BLaER1 treated with 17β-estradiol and CSF1 and Interleukin-3, amounts not matched to agents 10 nM and 100 nM (cell line): Measurements from ENCODE around the gene ANXA9.

Experiments
- H3K27ac ChIP-seq, 11 experiments: shearing (Covaris generic); formaldehyde crosslinking; 2 replicates each; pipeline ENCODE4 v1.8.1; 2022
- H3K27me3 ChIP-seq, 11 experiments: shearing (Covaris generic); formaldehyde crosslinking; 2 replicates each; pipeline ENCODE4 v1.8.1; 2022
- H3K36me3 ChIP-seq, 11 experiments: shearing (Covaris generic); formaldehyde crosslinking; 2 replicates each; pipeline ENCODE4 v1.8.1; 2022
- H3K4me1 ChIP-seq, 10 experiments: shearing (Covaris generic); formaldehyde crosslinking; 2 replicates each; pipeline ENCODE4 v1.8.1; 2022
- H3K4me2 ChIP-seq, 11 experiments: shearing (Covaris generic); formaldehyde crosslinking; 2 replicates each; pipeline ENCODE4 v1.8.1; 2022
- H3K4me3 ChIP-seq, 10 experiments: shearing (Covaris generic); formaldehyde crosslinking; 2 replicates each; pipeline ENCODE4 v1.8.1; 2022
- H3K9ac ChIP-seq, 11 experiments: shearing (Covaris generic); formaldehyde crosslinking; 2 replicates each; pipeline ENCODE4 v1.8.1; 2022
- H3K9me3 ChIP-seq, 11 experiments: shearing (Covaris generic); formaldehyde crosslinking; replicated peaks in 1 of 11; 2 replicates each; pipeline ENCODE4 v1.8.1; 2022
- H4K20me1 ChIP-seq, 11 experiments: shearing (Covaris generic); formaldehyde crosslinking; 2 replicates each; pipeline ENCODE4 v1.8.1; 2022
- Cebpa-rat ChIP-seq, 11 experiments: shearing (Covaris generic); IDR thresholded peaks; 2 replicates each; pipeline ENCODE4 v1.8.1; 2022

Gene ANXA9

DNA sequence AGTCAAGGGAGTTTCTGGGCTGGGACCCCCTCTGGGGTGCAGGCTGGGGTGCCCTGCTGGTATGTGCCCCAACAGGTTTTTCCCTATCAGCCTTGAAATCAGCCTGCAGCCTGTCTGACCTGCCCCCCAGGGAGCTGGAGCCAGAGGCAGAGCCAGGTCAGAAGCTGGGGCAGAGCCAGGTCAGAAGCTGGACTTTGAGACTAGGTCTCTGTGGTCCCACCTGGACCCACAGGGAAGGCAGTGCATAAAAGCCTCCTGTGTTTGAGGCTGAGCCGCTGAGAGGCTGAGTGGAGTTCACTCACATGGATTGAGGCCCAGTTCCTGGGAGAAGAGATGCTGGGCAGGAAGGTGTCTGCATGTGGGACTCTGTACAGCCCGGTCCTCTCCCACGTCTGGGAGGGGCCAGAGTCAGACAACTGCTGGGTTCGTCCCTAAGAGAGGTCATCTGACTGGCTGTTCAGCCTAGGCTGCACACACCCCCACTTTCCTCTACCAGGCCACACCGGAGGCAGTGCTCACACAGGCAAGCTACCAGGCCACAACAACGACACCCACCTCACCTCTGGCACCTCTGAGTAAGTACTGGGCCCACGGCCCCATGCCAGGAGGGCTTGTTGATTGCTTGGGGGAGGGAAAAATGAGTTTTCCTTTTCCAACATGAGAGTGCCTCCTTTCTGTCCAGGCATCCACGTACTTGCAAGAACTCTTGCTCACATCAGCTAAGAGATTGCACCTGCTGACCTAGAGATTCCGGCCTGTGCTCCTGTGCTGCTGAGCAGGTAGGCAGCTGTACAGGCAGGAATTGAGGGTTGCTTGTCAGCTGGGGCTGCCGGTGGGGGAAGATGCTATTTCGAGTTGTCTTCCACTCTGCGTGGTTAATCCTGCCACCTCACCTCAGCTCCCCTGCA, at the start of gene ANXA9:
ANXA9 (plus strand) TSS at position 488 of the 908 bp plus-strand sequence. CDS start 814 bp downstream, outside the sequence.
- Histone ChIP-seq H3K27me3 (no peaks in the 10 kb centered on the region), H3K27ac (peak within 1 kb of the TSS in 4 of 11 experiments; percentile 21 to 45 (median 29); a peak in 7 of 22 replicates), H3K36me3 (no peaks in the 10 kb centered on the region), H3K9me3 (no peaks in the 10 kb centered on the region), H4K20me1 (no peaks in the 10 kb centered on the region), H3K9ac (peak within 1 kb of the TSS in 8 of 11 experiments; percentile 0 to 50 (median 32); a peak in 7 of 22 replicates), H3K4me2 (peak within 1 kb of the TSS; percentile 33 to 83 (median 56)), H3K4me1 (peaks cover 41 to 57% (median 48%) of the 10 kb centered on the region in 10 experiments), H3K4me3 (no peak within 1 kb of the TSS; a peak in 1 of 20 replicates)
- TF ChIP-seq Cebpa-rat (IDR thresholded peaks at IDR 0.05) = no peak

GRCh38 chr1:150944856-150945255, 37.2 kb upstream of the ANXA9 start:
- H3K9ac ChIP-seq = no peak overlapping the region
- TF ChIP-seq Cebpa-rat (IDR thresholded peaks at IDR 0.05) = no peak
- peaks cover 0 to 9% (median 0%) of the 10 kb centered on the region in 11 experiments; a peak in 2 of 22 replicates for H4K20me1 ChIP-seq
- no peak overlapping the region for H3K4me2 ChIP-seq
- H3K4me3 ChIP-seq = no peak overlapping the region
- H3K4me1 ChIP-seq = peaks cover 0 to 9% (median 0%) of the 10 kb centered on the region in 10 experiments; a peak in 2 of 20 replicates
- no peak overlapping the region for H3K27ac ChIP-seq
- no peaks in the 10 kb centered on the region for H3K9me3 ChIP-seq
- no peaks in the 10 kb centered on the region for H3K27me3 ChIP-seq
- peaks cover 99 to 100% (median 100%) of the 10 kb centered on the region in 11 experiments for H3K36me3 ChIP-seq

GRCh38 chr1:150954708-150955107, 27.4 kb upstream of the ANXA9 start:
- Histone ChIP-seq H3K36me3 (peaks cover 97 to 100% (median 99%) of the 10 kb centered on the region in 11 experiments), H3K9me3 (no peaks in the 10 kb centered on the region), H3K4me2 (no peak overlapping the region), H3K4me3 (no peak overlapping the region), H3K9ac (no peak overlapping the region), H3K4me1 (no peaks in the 10 kb centered on the region), H4K20me1 (peaks cover 0 to 15% (median 3%) of the 10 kb centered on the region in 11 experiments; a peak in 4 of 22 replicates), H3K27me3 (no peaks in the 10 kb centered on the region), H3K27ac (no peak overlapping the region)
- TF ChIP-seq Cebpa-rat (IDR thresholded peaks at IDR 0.05) = no peak

DNA sequence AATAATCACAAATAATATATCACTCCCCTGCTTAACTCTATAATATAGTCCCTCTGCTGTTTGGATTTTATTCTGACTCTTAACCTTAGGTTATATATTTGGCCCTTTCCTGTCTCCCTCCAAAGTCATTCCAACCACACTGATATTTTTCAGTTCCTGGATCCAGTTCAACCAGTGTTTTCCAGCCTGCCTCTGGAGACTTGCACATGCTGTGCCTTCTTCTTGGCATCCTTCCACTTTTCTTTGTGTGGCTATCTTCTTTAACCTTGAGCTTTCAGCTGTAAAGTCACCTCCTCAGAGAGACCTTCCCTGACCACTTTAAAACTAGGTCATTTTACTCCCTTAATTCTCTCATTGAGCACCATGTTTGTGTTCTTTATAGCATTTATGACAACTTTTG, 26.8 kb upstream of the ANXA9 start:
- peaks cover 99 to 100% (median 100%) of the 10 kb centered on the region in 11 experiments for H3K36me3 ChIP-seq
- H3K4me1 ChIP-seq = no peaks in the 10 kb centered on the region
- no peak overlapping the region for H3K4me2 ChIP-seq
- no peak overlapping the region for H3K9ac ChIP-seq
- no peak overlapping the region for H3K4me3 ChIP-seq
- no peak overlapping the region for H3K27ac ChIP-seq
- no peaks in the 10 kb centered on the region for H3K9me3 ChIP-seq
- H4K20me1 ChIP-seq = peaks cover 0 to 15% (median 3%) of the 10 kb centered on the region in 11 experiments; a peak in 4 of 22 replicates
- no peak for TF ChIP-seq Cebpa-rat (IDR thresholded peaks at IDR 0.05)
- H3K27me3 ChIP-seq = no peaks in the 10 kb centered on the region

DNA sequence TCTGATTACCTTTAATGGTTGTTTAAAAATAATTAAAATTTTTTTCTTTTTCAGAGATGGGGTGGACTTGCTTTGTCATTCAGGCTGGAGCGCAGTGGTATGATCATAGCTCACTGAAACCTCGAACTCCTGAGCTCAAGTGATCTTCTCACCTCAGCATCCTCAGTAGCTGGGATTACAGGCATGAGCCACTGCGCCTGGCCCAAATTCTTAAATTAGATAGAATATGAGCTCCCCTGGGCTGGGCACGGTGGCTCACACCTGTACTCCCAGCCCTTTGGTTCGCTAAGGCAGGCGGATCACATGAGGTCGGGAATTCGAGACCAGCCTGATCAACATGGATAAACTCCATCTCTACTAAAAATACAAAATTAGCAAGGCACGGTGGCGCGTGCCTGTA, 24.4 kb upstream of the ANXA9 start:
- no peaks in the 10 kb centered on the region for H3K27me3 ChIP-seq
- H3K4me2 ChIP-seq = no peak overlapping the region
- no peak overlapping the region for H3K4me3 ChIP-seq
- no peak for TF ChIP-seq Cebpa-rat (IDR thresholded peaks at IDR 0.05)
- H3K9me3 ChIP-seq = no peaks in the 10 kb centered on the region
- peaks cover 0 to 32% (median 7%) of the 10 kb centered on the region in 11 experiments; a peak in 9 of 22 replicates for H4K20me1 ChIP-seq
- H3K36me3 ChIP-seq = peaks cover 99 to 100% (median 100%) of the 10 kb centered on the region in 11 experiments
- H3K9ac ChIP-seq = no peak overlapping the region
- H3K4me1 ChIP-seq = 0 out of 20 replicates have a peak, but pooled peaks cover 0 to 6% (median 0%) of the 10 kb centered on the region in 10 experiments
- no peak overlapping the region for H3K27ac ChIP-seq

- Histone ChIP-seq H3K9me3 (no peaks in the 10 kb centered on the region), H4K20me1 (peaks cover 5 to 59% (median 26%) of the 10 kb centered on the region in 11 experiments; a peak in 18 of 22 replicates), H3K27ac (no peak overlapping the region), H3K4me1 (peaks cover 0 to 8% (median 0%) of the 10 kb centered on the region in 10 experiments; a peak in 1 of 20 replicates), H3K4me2 (no peak overlapping the region), H3K36me3 (peaks cover 100% of the 10 kb centered on the region in 11 experiments), H3K4me3 (no peak overlapping the region), H3K9ac (no peak overlapping the region), H3K27me3 (no peaks in the 10 kb centered on the region)
- no peak for TF ChIP-seq Cebpa-rat (IDR thresholded peaks at IDR 0.05)
Observed at GRCh38 chr1:150960646-150961045, 21.4 kb upstream of the ANXA9 start.

DNA sequence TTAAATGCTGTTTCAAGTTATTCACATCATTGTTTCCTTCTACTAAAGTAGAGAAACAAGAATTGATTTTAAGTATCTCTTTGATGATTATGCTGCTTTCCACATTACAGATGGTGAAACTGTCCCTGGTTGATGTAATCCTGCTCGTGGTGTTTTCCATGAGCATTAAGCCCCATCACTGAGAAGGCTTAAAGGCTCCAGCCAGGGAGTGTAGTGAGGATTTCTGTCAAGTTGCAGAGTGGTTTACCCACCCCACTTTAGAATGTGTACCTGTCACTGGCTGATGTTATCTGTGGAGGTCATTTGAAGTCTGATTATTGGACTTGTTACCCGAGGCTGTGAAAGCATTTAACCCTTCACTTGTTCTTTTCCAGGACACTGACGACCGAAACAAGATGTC, 20.3 kb upstream of the ANXA9 start:
- TF ChIP-seq Cebpa-rat (IDR thresholded peaks at IDR 0.05) = no peak
- Histone ChIP-seq H3K27ac (no peak overlapping the region), H3K4me2 (no peak overlapping the region), H3K9me3 (no peaks in the 10 kb centered on the region), H3K4me1 (peaks cover 0 to 8% (median 0%) of the 10 kb centered on the region in 10 experiments; a peak in 1 of 20 replicates), H3K36me3 (peaks cover 100% of the 10 kb centered on the region in 11 experiments), H3K27me3 (no peaks in the 10 kb centered on the region), H4K20me1 (peaks cover 10 to 67% (median 38%) of the 10 kb centered on the region in 11 experiments; a peak in 19 of 22 replicates), H3K9ac (no peak overlapping the region), H3K4me3 (no peak overlapping the region)

DNA sequence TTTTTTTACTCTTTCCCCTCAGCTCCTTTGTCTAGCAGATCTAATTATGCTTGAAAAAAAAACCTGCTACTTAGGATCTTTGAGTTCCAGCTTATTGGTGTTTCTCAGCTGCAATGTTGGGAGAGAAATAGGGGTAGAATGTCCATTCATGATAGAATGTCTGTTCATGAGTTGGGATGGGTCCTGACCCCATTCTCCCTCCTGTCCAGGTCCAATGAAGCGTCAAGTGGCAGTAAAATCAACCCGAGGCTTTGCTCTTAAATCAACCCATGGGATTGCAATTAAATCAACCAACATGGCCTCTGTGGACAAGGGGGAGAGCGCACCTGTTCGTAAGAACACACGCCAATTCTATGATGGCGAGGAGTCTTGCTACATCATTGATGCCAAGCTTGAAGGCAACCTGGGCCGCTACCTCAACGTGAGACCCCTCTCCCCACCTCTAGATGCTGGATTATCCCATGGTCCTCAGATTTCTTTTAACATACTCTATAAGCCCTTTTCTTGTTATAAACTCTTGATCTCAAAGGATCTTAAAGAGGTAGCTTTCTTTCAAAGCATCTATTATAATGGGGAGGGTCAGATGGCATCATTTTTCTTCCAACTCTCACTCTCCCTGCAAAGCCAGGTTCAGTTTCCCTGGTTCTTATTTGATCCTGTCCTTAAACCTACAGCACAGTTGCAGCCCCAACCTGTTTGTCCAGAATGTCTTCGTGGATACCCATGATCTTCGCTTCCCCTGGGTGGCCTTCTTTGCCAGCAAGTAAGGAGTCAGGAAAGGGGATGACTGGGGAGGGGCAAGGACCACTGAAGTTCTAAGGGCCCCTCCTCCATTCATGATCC, 18.6 kb upstream of the ANXA9 start:
- peaks cover 0 to 8% (median 0%) of the 10 kb centered on the region in 10 experiments; a peak in 1 of 20 replicates for H3K4me1 ChIP-seq
- peaks cover 100% of the 10 kb centered on the region in 11 experiments for H3K36me3 ChIP-seq
- H3K4me3 ChIP-seq = no peak overlapping the region
- no peaks in the 10 kb centered on the region for H3K27me3 ChIP-seq
- no peak overlapping the region for H3K4me2 ChIP-seq
- no peak overlapping the region for H3K27ac ChIP-seq
- H3K9ac ChIP-seq = no peak overlapping the region
- H4K20me1 ChIP-seq = peaks cover 24 to 80% (median 52%) of the 10 kb centered on the region in 11 experiments
- TF ChIP-seq Cebpa-rat (IDR thresholded peaks at IDR 0.05) = no peak
- H3K9me3 ChIP-seq = no peaks in the 10 kb centered on the region
